HK-2 (cell line): Measurements from ENCODE around the gene STX11.
"Not testable (repeated sequence)": the region's sequence is repeated elsewhere in the genome, so short reads cannot be mapped to it uniquely, and the experiment has no call there.

ENCODE experiments used
- DNase-seq: peaks from one replicate; pipeline ENCODE4 v3.0.0-alpha.2; 2018; ENCODE audit not compliant: unreplicated experiment

STX11 gene

DNA sequence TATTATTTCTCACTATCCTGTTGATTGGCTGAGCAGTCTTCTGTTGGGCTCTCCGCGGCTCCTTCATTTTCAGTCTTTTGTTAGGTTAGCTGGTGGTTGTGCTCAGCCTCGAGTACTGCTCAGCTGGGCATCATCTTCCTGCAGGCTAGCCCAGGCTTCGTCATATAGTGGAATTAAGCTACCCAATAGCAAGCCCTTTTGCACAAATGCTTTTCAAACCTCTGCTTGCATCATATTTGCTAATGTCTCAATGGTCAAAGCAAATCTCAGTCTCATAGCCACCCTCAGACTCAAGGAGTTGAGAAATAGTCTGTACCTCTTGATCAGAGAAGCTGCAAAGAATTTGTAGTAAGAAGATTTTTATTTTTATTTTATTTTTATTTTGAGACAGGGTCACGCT, 23.7 kb downstream of the STX11 start:
- no peak for DNase-seq

DNA sequence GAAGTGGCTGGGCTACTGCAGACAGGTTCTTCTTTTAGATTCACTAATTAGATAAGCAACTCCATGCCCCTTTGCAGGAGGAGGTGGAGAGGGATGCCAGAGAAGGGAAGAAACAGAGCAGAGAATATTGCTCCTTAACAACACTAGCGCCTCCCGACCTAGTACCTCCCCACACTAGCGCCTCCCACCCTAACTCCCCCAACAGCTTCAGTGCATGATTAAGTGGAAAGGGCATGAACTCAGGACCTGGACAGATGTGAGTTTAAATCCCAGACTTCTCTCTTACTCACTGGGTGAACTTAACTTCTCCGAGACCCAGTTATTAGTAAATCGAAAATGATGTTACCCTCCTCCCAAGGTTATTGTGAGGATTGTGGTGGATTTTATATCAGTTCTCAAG, 25.7 kb downstream of the STX11 start:
- DNase-seq, result no peak

DNA sequence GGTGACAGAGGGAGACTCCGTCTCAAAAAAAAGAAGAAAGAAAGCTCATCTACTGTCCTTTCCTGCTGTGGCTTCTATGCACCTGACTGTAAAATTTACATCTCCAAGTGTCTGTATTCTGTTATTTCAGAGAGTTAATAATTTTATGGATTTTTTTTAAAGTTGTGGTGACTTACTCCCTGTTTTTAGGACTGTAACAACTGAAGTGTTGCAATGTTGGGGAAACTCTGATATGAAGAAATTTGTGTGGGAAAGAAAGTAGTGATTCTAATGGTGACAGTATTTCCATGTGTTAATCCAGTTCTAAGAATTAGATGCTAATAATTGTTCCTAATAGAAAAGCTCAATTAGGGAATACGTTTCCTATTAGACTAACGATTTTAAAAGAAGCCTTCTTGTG, 27.4 kb downstream of the STX11 start:
- no peak for DNase-seq

DNA sequence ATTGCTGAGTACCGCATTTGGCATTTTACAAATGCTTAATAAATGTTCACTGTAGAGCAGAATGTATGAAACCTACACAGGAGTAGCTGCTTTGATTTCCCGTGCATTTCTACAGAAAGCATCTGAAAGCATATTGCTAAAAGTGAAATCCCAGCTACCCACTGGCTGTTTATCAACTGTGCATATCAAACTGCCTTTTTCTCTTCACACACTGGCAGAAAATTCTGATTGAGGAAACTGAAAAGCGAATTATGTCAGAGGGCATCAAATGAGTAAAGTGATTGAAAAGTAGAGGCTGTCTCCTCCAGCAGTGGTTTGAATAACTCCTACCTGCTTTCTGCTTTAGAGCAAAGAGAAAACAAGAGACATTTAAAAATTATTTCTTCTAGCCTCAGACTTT, 28.0 kb downstream of the STX11 start:
- DNase-seq, result no peak

DNA sequence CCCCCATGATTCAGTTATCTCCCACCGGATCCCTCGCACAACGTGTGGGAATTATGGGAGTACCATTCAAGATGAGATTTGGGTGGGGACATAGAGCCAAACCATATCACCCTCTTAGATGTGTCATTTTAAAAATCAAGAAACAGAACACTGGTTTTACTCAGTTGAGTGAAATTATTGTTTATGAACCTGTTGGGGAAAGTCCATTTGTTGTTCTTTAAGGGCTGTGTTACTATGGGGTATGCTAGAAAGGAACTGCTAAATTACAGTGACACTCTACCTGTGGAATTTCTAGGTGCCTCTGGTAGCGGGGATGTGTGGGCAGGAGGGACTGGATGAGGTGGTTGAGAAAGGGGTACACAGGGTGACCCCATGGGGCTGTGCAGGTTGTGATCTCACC, 28.9 kb downstream of the STX11 start:
- DNase-seq, result no peak

DNA sequence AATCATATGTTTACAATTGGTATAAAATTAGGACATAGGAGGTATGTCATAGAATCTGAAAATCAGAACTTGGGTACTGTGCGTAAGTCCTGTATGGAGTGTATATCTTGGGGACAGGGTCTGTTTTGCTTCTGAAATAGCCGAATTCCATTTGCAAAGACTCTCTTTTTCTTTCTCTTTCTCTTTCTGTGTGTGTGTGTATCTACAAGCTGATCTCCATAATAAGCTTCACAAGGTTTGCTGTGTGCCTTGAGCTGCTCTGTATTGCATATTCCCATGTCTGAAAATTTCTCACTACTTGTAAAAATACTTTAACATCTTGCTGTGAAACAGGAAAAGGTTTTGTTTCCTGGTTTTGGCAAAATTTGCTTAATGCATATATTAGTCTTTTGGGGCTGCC, 29.5 kb downstream of the STX11 start:
- no peak for DNase-seq

DNA sequence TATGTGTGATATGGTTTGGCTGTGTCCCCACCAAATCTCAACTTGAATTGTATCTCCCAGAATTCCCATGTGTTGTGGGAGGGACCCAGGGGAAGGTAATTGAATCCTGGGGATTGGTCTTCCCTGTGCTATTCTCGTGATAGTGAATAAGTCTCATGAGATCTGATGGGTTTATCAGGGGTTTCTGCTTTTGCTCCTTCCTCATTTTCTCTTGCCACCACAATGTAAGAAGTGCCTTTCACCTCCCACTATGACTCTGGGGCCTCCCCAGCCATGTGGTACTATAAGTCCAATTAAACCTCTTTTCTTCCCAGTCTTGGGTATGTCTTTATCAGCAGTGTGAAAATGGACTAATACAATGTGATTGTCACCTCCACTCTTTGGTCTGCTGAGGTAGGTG, 30.0 kb downstream of the STX11 start:
- not testable (repeated sequence) for DNase-seq

DNA sequence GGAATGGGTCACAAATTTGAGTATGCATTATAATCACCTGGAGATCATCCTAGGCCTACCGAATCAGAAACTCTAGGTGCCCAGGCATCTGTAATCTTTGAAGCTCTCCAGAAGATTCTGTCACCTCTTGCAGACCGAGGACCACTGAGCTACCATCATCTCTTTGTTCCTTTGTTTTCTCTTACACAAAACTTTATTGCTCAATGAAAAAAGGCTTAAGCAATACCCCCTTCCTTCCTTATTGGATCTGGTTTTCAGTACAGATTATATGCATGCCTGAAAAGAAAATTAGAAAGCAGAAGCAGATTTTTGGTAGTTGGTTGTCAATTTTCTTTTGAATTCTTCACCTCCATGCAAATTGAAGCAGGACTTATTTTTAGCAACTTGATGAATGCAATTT, 31.3 kb downstream of the STX11 start:
- no peak for DNase-seq

DNA sequence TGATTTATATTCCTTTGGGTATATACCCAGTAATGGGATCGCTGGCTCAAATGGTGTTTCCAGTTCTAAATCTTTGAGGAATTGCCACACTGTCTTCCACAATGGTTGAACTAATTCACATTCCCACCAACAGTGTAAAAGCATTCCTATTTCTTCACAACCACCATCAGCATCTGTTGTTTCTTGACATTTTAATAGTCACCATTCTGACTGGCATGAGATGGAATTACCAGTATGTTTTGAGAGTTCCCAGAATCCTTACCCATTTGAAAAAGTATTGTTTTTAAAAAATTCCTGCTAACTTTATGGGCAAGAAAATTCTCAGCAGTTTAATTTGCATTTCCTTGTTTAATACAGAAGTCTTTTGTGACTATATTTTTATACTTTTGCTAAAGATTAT, 33.9 kb downstream of the STX11 start:
- not testable (repeated sequence) for DNase-seq

DNA sequence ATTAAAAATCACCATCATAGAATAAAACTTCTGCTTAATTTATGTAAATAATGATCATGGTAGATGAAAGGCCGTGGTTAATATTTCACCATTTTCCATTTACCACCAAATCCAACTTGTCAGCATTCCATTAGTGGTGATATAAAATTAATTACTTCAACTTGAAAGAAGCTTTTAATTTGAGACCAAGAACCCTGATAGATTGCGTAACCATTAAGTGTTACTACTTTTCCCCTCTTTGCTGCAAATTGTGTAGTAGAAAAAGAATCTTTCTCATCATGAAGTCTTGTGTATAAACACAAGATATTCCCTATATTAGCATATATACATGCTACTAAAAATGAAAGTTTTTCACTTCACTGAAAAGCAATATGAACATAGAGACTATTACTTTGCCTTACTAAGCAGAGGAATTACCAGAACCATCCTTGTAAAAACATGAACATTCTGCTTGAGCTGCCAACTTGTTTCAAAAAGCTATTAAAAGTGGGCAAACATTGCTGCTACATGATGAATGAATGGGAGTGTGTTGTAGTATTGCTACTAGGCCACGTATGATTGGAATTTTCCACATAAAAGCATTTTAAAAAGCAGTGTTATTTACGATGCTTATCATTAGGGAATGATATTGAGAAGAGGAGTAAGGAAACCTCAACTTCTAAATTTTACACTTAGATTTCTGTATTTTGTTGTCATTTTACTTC, 35.0 kb downstream of the STX11 start:
- no peak for DNase-seq

DNA sequence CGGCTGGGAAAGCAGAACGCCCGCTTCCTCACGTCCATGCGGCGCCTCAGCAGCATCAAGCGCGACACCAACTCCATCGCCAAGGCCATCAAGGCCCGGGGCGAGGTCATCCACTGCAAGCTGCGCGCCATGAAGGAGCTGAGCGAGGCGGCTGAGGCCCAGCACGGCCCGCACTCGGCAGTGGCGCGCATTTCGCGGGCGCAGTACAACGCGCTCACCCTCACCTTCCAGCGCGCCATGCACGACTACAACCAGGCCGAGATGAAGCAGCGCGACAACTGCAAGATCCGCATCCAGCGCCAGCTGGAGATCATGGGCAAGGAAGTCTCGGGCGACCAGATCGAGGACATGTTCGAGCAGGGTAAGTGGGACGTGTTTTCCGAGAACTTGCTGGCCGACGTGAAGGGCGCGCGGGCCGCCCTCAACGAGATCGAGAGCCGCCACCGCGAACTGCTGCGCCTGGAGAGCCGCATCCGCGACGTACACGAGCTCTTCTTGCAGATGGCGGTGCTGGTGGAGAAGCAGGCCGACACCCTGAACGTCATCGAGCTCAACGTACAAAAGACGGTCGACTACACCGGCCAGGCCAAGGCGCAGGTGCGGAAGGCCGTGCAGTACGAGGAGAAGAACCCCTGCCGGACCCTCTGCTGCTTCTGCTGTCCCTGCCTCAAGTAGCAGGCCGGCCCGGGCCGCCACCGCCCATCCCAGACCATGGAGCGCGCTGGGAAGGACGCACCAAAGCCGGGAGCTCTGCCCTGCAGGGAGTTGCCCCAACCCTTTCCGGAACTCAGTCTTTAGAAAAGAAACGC, 36.7 kb downstream of the STX11 start:
- DNase-seq, result no peak

DNA sequence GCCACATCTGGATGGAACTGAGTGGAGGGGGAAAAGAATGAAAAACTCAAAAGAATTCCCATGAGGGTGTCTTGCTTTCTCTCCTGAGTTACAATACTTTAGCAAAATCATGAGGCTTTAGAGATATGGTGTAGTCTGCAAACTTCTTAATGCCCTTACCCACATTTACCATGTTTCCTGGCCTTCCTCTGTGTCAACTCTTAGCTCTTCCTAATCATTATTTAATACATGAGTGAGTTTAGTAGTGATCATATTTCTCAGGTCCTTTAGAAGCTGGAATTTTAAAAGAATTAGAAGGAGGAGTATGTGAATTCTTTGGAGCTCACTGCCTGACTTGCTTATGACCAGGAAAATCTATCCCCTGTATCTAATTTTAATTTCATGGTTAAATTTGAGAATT, 39.0 kb downstream of the STX11 start:
- DNase-seq, result no peak

DNA sequence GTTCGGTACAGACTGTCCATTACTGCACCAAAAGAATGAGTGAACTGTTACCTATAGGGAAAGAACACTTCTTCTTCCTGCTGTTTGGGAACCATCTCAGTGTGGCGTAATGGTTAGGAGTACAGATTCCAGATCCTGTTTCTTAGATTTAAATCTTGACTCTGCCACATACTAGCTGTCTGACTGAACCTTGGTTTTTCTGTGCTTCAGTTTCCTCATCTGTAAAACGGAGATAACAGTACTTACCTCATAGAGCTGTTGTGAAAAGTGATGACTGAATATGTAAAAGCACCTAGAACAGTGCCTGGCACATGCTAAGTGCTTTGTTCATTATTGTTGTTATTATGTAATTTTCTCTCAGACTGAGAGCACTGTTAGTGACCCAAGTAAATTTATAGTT, 39.8 kb downstream of the STX11 start:
- DNase-seq, result no peak

DNA sequence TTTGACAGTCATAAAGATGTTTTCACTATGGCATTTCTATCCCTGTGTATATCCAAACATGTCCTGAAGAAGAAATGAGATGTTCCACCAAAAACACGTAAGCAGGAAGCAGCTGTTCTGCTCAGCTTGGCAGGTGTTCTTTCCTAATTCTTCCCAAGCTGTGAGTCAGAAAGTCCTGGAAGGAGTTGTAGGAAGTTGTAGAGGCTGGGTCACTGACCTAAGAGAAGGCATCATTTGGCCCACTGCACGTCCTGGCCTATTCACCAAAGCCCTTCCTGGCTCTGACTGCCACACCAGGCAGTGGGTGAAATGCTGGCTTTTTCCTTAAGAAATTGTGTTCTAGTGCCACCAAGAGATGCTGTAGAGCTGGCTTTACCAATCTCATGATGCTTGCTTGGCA, 40.3 kb downstream of the STX11 start:
- DNase-seq, result no peak

DNA sequence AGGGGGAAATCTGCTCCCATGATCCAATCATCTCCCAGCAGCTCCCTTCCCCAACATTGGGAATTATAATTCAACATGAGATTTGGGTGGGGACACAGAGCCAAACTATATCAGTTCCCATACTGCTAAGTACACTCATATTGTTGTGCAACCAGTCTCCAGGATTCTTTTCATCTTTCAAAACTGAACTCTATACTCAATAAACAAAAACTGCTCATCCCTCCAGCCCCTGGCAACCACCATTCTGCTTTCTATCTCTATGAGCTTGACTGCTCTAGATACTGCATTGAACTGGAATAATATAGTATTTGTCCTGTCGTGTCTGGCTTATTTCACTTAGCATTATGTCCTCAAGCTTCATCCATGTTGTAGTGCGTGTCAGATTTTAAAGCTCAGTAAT, 42.9 kb downstream of the STX11 start:
- no peak for DNase-seq

DNA sequence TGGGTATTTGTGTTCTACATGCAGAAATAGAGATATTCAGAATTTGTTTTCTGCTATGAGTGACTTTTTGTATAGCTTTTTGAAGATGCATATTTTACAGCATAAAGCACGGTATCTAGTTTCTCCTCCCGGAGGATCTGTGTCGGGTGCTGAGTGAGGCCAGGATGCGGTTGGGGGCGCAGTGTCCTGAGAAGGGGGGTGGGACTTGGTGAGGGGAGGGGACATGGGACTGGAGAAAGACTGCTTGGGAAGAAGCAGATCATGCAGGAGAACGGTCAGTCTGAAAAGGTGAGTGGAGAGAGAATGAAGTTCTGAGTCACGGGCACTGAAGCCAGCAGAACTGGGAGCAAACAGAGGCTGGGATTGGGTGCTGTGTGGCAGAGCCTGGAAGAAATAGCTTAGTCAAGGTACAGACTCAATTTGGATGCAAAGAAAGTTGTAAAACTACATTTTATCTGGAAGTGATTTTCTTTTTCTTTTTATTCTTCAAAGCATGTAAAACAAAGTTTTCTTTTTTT, 44.0 kb downstream of the STX11 start:
- DNase-seq, result no peak

DNA sequence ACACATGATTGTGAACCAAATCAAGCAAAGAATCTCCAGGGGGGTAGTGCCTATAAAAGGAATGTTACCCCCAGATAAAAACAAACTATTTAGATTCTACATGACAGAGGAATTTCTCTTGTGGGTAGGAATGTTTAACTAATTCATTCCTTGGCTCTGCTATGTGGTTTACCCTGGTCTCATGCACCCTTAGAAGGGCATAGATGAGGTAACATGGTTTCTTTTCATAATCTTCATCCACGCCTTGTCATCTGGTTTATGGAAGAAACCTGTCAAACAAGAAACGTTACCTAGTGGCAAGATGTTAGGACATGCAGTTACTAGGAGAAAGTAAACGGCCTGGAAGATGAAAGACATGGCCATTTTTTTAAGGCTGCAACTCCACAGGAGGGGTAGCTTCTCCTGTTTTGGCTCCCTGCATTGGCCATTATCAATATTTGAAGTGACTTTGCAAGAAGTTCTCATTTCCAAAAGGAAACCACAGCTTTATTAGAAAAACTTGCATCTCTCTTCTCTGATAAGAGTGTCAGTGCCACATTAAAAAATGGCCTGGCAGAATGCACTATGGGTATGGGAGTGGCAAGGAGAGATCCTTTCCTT, 45.5 kb downstream of the STX11 start:
- no peak for DNase-seq

DNA sequence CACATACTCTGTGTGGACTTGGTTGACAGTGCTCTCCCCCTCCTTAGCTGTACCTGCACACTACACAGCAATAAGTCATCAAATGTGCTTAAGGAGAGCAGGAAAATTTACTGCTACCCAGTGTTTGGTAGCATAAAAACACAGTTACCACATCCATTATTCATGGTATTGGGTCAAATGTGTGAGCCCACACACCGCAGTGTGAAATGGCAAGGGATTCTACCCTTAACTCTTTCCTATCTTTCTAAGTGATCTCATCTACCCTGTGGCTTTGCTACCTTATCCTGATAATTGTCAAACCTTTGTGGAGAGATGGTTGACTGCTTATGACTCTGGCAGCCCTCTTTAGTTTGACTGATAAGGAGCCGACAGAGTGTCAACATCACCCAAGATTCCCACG, 47.6 kb downstream of the STX11 start:
- DNase-seq, result no peak

DNA sequence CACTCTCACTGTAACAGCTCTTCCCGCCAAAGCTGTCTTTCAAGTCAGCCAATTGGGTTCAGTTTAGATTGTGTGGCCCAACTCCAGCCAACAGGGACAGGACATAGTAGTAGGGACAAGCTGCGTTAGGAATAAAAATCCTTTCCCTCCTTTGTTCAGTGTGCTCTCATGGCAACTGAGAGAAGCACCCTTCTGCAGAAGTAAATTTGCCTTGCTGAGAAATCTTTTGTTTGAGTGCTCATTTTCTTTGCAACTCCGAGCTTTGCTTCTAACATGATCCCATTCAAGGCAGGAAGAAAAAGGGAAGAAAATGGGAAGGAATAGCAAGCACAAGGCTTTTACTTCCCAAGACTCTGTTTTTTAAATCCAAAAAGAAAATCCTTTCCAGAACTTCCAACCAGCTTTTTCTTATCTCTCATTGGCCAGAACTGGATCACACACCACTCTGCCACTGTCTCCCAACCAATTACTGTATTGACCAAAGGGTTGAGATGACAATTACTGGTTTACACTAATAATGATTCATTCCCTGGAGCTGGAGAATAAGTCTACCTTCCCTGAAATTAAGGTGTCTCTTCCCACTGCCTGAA, 52.7 kb downstream of the STX11 start:
- no peak for DNase-seq

DNA sequence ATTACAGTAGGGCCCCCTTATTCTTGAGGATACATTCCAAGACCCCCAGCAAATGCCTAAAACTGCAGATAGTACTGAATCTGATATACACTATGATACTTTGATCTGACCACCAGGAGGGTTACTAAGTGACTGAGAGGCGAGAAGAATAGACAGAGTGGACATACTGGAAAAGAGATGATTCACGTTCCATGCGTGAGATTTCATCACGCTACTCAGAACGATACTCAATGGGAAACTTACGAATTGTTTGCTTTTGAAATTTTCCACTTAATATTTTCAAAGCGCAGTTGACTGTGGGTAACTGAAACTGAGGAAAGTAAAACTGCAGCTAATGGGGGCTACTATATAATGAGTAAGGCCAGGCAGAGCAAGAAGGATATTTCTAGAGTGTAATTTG, 60.8 kb downstream of the STX11 start:
- no peak for DNase-seq

DNA sequence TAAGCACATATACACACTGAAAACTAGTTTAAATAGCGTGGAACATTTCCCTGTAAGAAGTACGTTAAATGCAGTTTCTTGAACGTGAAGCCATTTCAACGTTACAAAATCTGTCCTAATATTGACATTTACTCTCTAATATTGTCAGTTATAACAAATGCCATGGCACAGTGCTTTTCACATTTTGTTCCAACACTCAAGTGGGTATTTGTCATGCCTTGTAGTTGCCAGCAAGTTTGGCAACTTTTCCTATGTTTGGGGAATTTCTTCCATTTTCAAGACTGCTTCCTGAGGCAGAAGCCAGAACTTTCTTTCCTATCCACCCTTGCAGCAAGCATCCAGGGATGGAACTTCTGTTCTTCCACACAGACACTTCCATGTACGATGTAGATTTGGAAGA, 63.0 kb downstream of the STX11 start:
- no peak for DNase-seq

DNA sequence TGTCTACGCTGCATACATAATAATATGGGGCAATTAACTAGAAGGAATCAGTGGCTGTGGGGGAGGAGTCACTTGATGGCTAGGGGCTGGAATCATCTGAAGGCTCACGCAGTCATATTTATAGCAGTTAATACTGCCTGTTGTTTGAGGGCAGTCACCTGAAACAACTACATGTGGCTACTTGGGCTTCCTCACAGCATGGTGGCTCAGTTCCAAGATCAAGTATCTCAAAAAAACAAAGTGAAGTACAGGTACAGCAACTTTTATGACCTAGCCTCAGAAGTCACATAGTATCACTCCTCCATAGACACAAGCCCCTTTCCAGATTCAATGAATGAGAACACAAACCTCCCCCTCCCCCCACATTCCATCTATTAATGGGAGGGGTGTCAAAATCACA, 63.7 kb downstream of the STX11 start:
- DNase-seq, result no peak
